Ishikawa (cell line): ENCODE measurements around the gene SHISA5.
A peak's percentile ranks its signal among the peaks of the same experiment; 100 is the strongest.

Source experiments
- CREB1 ChIP-seq: IDR thresholded peaks from 2 replicates; pipeline ENCODE4 v1.6.1; 2012; ENCODE audit warnings: low read depth
- EGR1 ChIP-seq: IDR thresholded peaks from 2 replicates; pipeline ENCODE4 v1.6.1; 2012
- EP300 ChIP-seq: IDR thresholded peaks from 2 replicates; pipeline ENCODE4 v1.6.1; 2012; ENCODE audit warnings: borderline replicate concordance
- FOXM1 ChIP-seq: IDR thresholded peaks from 2 replicates; pipeline ENCODE4 v1.6.1; 2012; ENCODE audit warnings: low read depth, borderline replicate concordance
- MAX ChIP-seq: IDR thresholded peaks from 2 replicates; pipeline ENCODE4 v1.6.1; 2012
- RAD21 ChIP-seq: IDR thresholded peaks from 2 replicates; pipeline ENCODE4 v1.6.1; 2012; ENCODE audit warnings: low read depth
- REST ChIP-seq: IDR thresholded peaks from 2 replicates; pipeline ENCODE4 v1.6.1; 2012; ENCODE audit warnings: low read depth, mild to moderate bottlenecking
- TAF1 ChIP-seq: IDR thresholded peaks from 2 replicates; pipeline ENCODE4 v1.6.1; 2012; ENCODE audit warnings: low read depth, mild to moderate bottlenecking
- TCF12 ChIP-seq: IDR thresholded peaks from 2 replicates; pipeline ENCODE4 v1.6.1; 2012; ENCODE audit warnings: low read depth
- TEAD4 ChIP-seq: IDR thresholded peaks from 2 replicates; pipeline ENCODE4 v1.6.1; 2012
- ZBTB7A ChIP-seq: IDR thresholded peaks from 2 replicates; pipeline ENCODE4 v1.6.1; 2012; ENCODE audit warnings: low read depth

DNA sequence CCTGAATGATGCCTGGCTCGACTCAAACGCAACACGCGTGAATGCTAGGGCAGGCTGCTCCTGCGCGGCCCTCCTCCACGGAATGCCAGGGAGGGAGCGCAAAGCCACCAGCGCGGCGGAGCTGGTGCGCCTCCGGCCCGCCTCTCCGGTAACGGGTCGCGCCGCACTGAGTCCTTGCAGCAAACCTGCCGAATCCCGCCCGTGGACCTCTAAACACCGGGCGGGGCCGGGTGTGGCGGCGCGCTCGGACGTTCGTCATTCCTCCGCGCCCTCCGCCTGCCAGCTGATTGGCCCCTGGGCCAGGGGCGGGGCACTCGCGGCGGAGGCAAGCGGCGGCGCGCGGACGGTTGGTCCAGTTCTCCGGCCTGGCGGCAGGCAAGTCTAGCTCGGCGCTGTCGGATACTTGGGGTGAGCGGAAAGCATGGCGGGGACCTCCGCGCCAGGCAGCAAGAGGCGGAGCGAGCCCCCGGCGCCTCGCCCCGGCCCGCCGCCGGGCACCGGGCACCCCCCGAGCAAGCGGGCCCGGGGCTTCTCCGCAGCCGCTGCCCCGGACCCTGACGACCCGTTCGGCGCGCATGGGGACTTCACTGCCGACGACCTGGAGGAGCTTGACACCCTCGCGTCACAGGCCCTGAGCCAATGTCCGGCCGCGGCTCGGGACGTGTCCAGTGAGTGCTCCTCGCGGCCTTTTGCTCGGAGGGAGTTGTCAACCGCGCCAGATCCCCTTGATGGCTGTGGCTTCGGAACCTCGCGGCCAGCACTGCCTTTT is 57.4 kb downstream of the SHISA5 start, which contains the start of gene ATRIP:
- TF ChIP-seq TAF1 (peak; percentile 91; the same call in 1 of the 2 replicates), EP300 (peak; percentile 20; the same call in 1 of the 2 replicates), CREB1 (peak; percentile 96), FOXM1 (no peak), MAX (peak; percentile 75), RAD21 (no peak), ZBTB7A (0 out of 2 replicates have a peak, but pooled peaks have one; percentile 15), REST (no peak; the same call in 1 of the 2 replicates), EGR1 (no peak), TEAD4 (0 out of 2 replicates have a peak, but pooled peaks have one; percentile 7), TCF12 (peak; percentile 39; the same call in 1 of the 2 replicates)
